Panc1 (cell line): Measurements from ENCODE around the gene MMP24OS.

Experiments
- CTCF ChIP-seq: fragments of 450-650 bp; IDR thresholded peaks from 2 replicates; pipeline ENCODE4 v1.5.1; 2017; ENCODE audit warnings: mild to moderate bottlenecking
- POLR2AphosphoS5 ChIP-seq: IDR thresholded peaks from 2 replicates; pipeline ENCODE4 v1.6.1; 2012; ENCODE audit warnings: mild to moderate bottlenecking, low read depth, low read length, moderate library complexity
- REST ChIP-seq, 2 experiments: IDR thresholded peaks; 2 replicates each; pipeline ENCODE4 v1.6.1; 2011 to 2012; ENCODE audit warnings: low read depth in 2 of 2, control low read depth in 1 of 2, low read length in 1 of 2, mild to moderate bottlenecking in 1 of 2, moderate library complexity in 1 of 2; ENCODE audit not compliant: insufficient read depth in 1 of 2
- SIN3A ChIP-seq: IDR thresholded peaks from 2 replicates; pipeline ENCODE4 v1.6.1; 2012; ENCODE audit warnings: low read depth, mild to moderate bottlenecking, low read length, moderate library complexity, borderline replicate concordance; ENCODE audit not compliant: insufficient read depth

GRCh38 chr20:35311409-35311808, 33.5 kb upstream of the MMP24OS start:
- TF ChIP-seq REST (IDR thresholded peaks at IDR 0.05; ENCODE audit: insufficient read depth in 1 of 2, low read depth in 2 of 2, low read length in 1 of 2): no peak
- no peak for TF ChIP-seq CTCF
- TF ChIP-seq POLR2AphosphoS5: no peak
- no peak for TF ChIP-seq SIN3A
